Upper lobe of left lung (tissue), 6 donors: ENCODE data around the gene PLIN5. TPM values are rescaled to one million over a fixed set of nuclear protein-coding genes. Genes with fewer than 3 reads are reported as not detected.

Experiments used
- ATAC-seq, 2 donors: fragments of 200-7000 bp; cut with Tn5 transposase; one replicate each; pipeline ENCODE4 v1.9.1; 2022; ENCODE audit warnings: mild to moderate bottlenecking in 2 of 2, moderate library complexity in 2 of 2; ENCODE audit not compliant: low FRiP score in 2 of 2
- DNase-seq, 2 donors: peaks; one replicate each; pipeline ENCODE4 v3.0.0-alpha.2; 2019 to 2020
- H3K27ac ChIP-seq, 4 donors: fragments of 200-600 bp; sonication (generic); one replicate each; pipeline ENCODE4 v1.5.1; 2016 to 2019
- H3K27me3 ChIP-seq, 4 donors: fragments of 200-600 bp; sonication (generic); one replicate each; pipeline ENCODE4 v1.5.1; 2017 to 2019
- H3K36me3 ChIP-seq, 4 donors: fragments of 200-600 bp; sonication (generic); one replicate each; pipeline ENCODE4 v1.5.1; 2016 to 2019
- H3K4me1 ChIP-seq, 4 donors: fragments of 200-600 bp; sonication (generic); one replicate each; pipeline ENCODE4 v1.5.1; 2018 to 2019
- H3K4me3 ChIP-seq, 4 donors: fragments of 200-600 bp; sonication (generic); one replicate each; pipeline ENCODE4 v1.5.1; 2017 to 2019; ENCODE audit warnings: mild to moderate bottlenecking in 2 of 4, moderate library complexity in 1 of 4
- H3K9me3 ChIP-seq, 4 donors: fragments of 200-600 bp; sonication (generic); one replicate each; pipeline ENCODE4 v1.5.1; 2018 to 2019
- EP300 ChIP-seq, 4 donors: sonication (generic); formaldehyde crosslinking; IDR thresholded peaks; one replicate each; pipeline ENCODE4 v1.5.1; 2017; ENCODE audit warnings: antibody characterized with exemption in 4 of 4, control low read depth in 2 of 4
- POLR2A ChIP-seq, 4 donors: fragments of 450-650 bp; IDR thresholded peaks; one replicate each; pipeline ENCODE4 v1.5.1; 2016 to 2017; ENCODE audit warnings: antibody characterized with exemption in 4 of 4, mild to moderate bottlenecking in 2 of 4
- POLR2AphosphoS5 ChIP-seq, 2 donors: sonication (generic); formaldehyde crosslinking; IDR thresholded peaks; one replicate each; pipeline ENCODE4 v1.5.1; 2017; ENCODE audit warnings: antibody characterized with exemption in 2 of 2
- WGBS, 2 donors: methylation state at CpG; one replicate each; pipeline ENCODE4 v1.1.5; 2017 to 2018; 5-methylcytosine and 5-hydroxymethylcytosine counted together
- total RNA-seq, 6 donors: library from RNA; depleted of rRNA in 4 of 6; stranded (reverse); fragments of >200 nt in 4 of 6; gene quantifications; one replicate each; pipeline versions ENCODE4 v1.1.0 to v1.2.1, GENCODE V29; 2016 to 2021
- TF ChIP-seq, protein P1 (sequence below), 6 experiments: fragments of 450-650 bp in 4 of 6; fragments of 200-600 bp in 2 of 6; sonication (generic) in 2 of 6; IDR thresholded peaks; one replicate each; pipeline ENCODE4 v1.5.1; 2016 to 2019; ENCODE audit warnings: antibody characterized with exemption in 6 of 6
- donor health status: DM: no; HTN: no; CAD: no; lungs with moderate emphysema.
- donor health status: DM: no; HTN: yes; CAD: no; lungs with severe emphysema.

PLIN5 gene
- total RNA-seq, 6 donors from 2014 or later: 13.5 to 97.4 (median 23.0) TPM

DNA sequence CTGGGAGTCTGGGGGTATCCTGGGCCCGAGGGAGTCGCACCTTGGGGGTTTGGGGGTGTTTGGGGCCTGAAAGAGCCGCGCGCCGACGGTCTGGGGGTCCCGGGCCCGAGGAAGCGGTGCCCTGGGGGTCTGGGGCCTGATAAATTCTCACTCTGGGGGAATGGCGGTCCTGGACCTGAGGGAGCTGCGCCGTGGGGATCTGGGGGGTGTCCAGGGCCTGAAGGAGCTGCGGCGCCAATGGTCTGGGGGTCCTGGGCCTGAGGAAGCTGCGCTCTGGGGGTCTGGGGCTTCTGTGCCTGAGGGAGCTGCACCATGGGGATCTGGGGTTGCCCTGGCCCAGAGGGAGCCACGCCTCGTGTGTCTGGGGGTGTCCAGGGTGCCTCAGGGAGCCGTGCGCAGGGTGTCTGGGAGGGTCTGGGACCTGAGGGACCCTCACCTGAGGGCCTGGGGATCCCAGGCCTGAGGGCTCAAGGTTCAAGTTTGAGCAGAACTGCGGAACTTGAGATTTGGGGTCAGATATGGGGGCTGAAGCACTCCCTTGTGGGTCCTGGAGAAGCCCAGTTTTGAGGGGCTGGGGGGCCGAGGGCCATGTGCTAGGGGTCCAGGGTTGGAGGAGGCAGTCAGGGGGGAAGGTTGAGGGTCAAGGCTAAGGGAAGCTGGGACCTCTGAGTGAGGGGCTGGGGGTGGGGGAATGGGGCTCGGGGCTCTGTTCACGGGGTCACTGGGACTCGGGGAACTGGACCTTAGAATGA lies 61.8 kb downstream of the PLIN5 start:
- H3K27ac ChIP-seq: peak overlapping the region in 3 of 4 donors; percentile 58 to 90 (median 87)
- 26 to 61% methylated on average over 5 to 22 of the region's 25 CpGs for WGBS, 2 donors
- no peak for ATAC-seq

More for the DNA sequence above, 61.8 kb downstream of the PLIN5 start:
- TF ChIP-seq EP300 (IDR thresholded peaks at IDR 0.05) (no peak), POLR2AphosphoS5 (IDR thresholded peaks at IDR 0.05) (no peak), POLR2A (IDR thresholded peaks at IDR 0.05) (no peak)
- TF ChIP-seq, protein P1, sequence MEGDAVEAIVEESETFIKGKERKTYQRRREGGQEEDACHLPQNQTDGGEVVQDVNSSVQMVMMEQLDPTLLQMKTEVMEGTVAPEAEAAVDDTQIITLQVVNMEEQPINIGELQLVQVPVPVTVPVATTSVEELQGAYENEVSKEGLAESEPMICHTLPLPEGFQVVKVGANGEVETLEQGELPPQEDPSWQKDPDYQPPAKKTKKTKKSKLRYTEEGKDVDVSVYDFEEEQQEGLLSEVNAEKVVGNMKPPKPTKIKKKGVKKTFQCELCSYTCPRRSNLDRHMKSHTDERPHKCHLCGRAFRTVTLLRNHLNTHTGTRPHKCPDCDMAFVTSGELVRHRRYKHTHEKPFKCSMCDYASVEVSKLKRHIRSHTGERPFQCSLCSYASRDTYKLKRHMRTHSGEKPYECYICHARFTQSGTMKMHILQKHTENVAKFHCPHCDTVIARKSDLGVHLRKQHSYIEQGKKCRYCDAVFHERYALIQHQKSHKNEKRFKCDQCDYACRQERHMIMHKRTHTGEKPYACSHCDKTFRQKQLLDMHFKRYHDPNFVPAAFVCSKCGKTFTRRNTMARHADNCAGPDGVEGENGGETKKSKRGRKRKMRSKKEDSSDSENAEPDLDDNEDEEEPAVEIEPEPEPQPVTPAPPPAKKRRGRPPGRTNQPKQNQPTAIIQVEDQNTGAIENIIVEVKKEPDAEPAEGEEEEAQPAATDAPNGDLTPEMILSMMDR (IDR thresholded peaks at IDR 0.05): no peak
- H3K27me3 ChIP-seq: no peaks in the 10 kb centered on the region
- no peaks in the 10 kb centered on the region for H3K9me3 ChIP-seq
- peaks cover 0 to 24% (median 20%) of the 10 kb centered on the region in 4 donors for H3K36me3 ChIP-seq
- DNase-seq: peak in 1 of 2 donors; percentile 66
- H3K4me1 ChIP-seq: peaks cover 20 to 30% (median 26%) of the 10 kb centered on the region in 4 donors
- peak overlapping the region; percentile 76 to 99 (median 86) for H3K4me3 ChIP-seq

Other genes with a start within 250 kb of the PLIN5 start
- gene TMIGD2, start 232.8 kb downstream of the PLIN5 start, total RNA-seq: 1 to 10 TPM in 3 of 6 donors, under 1 TPM in 2, not detected in 1; 0.30 to 1.9 (median 1.3) TPM
- 1 to 10 TPM in 2 of 6 donors, under 1 TPM in 4; 0.54 to 2.1 (median 0.82) TPM for gene FSD1, start 230.6 kb downstream of the PLIN5 start, total RNA-seq
- 10 to 100 TPM; 11.2 to 39.8 (median 14.7) TPM for gene STAP2, start 196.4 kb downstream of the PLIN5 start, total RNA-seq
- 10 to 100 TPM in 4 of 6 donors, 1 to 10 TPM in 2; 7.7 to 37.1 (median 15.6) TPM for gene MPND, start 191.7 kb downstream of the PLIN5 start, total RNA-seq
- gene SH3GL1, start 134.7 kb downstream of the PLIN5 start, total RNA-seq: 10 to 100 TPM; 27.4 to 60.1 (median 53.8) TPM
- gene CHAF1A, start 132.6 kb downstream of the PLIN5 start, total RNA-seq: 10 to 100 TPM in 3 of 6 donors, 1 to 10 TPM in 3; 3.3 to 16.8 (median 10.1) TPM
- 100 to 1,000 TPM in 4 of 6 donors, 10 to 100 TPM in 2; 48.1 to 186 (median 111) TPM for gene UBXN6, start 77.4 kb downstream of the PLIN5 start, total RNA-seq
- 10 to 100 TPM; 23.9 to 71.2 (median 37.6) TPM for gene HDGFL2, start 62.9 kb downstream of the PLIN5 start, total RNA-seq
- gene PLIN4, start 16.7 kb downstream of the PLIN5 start, total RNA-seq: 10 to 100 TPM in 1 of 6 donors, 1 to 10 TPM in 5; 1.8 to 11.5 (median 3.8) TPM
- 10 to 100 TPM in 4 of 6 donors, 1 to 10 TPM in 2; 7.3 to 19.9 (median 12.2) TPM for gene LRG1, start 4.8 kb upstream of the PLIN5 start, total RNA-seq
- gene SEMA6B, start 24.5 kb upstream of the PLIN5 start, total RNA-seq: 10 to 100 TPM in 2 of 6 donors, 1 to 10 TPM in 4; 3.4 to 33.1 (median 7.6) TPM
- gene TNFAIP8L1, start 104.3 kb upstream of the PLIN5 start, total RNA-seq: 10 to 100 TPM in 3 of 6 donors, 1 to 10 TPM in 3; 4.4 to 17.5 (median 11.4) TPM
- gene MYDGF, start 135.1 kb upstream of the PLIN5 start, total RNA-seq: 100 to 1,000 TPM in 1 of 6 donors, 10 to 100 TPM in 4, 1 to 10 TPM in 1; 6.3 to 121 (median 67.1) TPM
- 100 to 1,000 TPM in 2 of 6 donors, 10 to 100 TPM in 4; 55.1 to 255 (median 89.0) TPM for gene DPP9, start 188.6 kb upstream of the PLIN5 start, total RNA-seq